AG09309 (cell line): ENCODE results near the gene MST1.

Experiments
- DNase-seq: peaks from one replicate; pipeline ENCODE4 v3.0.0-alpha.2; 2010; ENCODE audit warnings: low read depth
- H3K4me3 ChIP-seq: 2 replicates; pipeline ENCODE4 v1.5.1; 2011; ENCODE audit warnings: mild to moderate bottlenecking, low read depth, low read length, moderate library complexity; ENCODE audit not compliant: control insufficient read depth
- TF ChIP-seq, protein P1 (sequence below): IDR thresholded peaks from 2 replicates; pipeline ENCODE4 v1.5.1; 2011; ENCODE audit warnings: mild to moderate bottlenecking, low read depth, low read length, inconsistent platforms; ENCODE audit not compliant: insufficient read depth, control insufficient read depth; ENCODE audit errors: missing control alignments

Gene MST1

DNA sequence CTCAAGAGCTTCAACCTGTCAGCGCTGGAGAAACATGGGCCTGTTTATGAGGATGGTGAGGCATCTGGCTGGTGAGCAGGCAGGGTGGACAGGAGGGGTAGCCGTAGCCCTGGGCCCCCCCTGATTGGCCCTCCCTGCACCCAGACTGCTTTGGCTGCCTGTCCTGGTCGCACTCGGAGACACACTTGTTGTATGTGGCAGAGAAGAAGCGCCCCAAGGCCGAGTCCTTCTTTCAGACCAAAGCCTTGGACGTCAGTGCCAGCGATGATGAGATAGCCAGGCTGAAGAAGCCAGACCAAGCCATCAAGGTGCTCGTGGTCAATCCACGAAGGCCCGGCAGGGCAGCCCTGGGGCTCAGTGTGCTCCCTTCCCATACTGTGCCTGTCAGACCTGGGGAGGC, 13.4 kb downstream of the MST1 start:
- TF ChIP-seq, protein P1, sequence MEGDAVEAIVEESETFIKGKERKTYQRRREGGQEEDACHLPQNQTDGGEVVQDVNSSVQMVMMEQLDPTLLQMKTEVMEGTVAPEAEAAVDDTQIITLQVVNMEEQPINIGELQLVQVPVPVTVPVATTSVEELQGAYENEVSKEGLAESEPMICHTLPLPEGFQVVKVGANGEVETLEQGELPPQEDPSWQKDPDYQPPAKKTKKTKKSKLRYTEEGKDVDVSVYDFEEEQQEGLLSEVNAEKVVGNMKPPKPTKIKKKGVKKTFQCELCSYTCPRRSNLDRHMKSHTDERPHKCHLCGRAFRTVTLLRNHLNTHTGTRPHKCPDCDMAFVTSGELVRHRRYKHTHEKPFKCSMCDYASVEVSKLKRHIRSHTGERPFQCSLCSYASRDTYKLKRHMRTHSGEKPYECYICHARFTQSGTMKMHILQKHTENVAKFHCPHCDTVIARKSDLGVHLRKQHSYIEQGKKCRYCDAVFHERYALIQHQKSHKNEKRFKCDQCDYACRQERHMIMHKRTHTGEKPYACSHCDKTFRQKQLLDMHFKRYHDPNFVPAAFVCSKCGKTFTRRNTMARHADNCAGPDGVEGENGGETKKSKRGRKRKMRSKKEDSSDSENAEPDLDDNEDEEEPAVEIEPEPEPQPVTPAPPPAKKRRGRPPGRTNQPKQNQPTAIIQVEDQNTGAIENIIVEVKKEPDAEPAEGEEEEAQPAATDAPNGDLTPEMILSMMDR: no peak
- DNase-seq: no peak
- no peak overlapping the region for H3K4me3 ChIP-seq

DNA sequence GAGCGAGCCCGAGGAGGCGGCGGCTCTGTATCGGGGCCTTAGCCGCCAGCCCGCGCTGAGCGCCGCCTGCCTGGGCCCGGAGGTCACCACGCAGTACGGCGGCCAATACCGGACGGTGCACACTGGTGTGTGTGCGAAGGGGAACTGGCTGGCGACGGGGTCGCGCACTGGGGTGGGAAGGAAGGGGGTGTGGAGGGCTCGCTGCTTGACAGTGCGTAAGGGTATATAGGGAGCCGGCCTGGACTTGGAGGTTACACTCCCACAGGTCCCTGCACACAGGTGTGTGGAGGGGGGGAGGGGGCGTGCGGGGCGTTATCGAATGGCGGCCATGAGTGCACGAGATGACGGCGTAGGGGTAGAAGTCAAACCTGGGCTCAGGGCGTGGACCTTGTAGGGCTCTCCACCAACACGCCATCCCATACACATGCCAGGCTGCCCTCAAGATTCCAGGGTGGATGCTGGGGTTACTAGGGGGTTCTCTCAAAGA, 14.7 kb downstream of the MST1 start:
- TF ChIP-seq, protein P1: no peak
- peak overlapping the region; percentile 83 for H3K4me3 ChIP-seq
- DNase-seq: no peak

DNA sequence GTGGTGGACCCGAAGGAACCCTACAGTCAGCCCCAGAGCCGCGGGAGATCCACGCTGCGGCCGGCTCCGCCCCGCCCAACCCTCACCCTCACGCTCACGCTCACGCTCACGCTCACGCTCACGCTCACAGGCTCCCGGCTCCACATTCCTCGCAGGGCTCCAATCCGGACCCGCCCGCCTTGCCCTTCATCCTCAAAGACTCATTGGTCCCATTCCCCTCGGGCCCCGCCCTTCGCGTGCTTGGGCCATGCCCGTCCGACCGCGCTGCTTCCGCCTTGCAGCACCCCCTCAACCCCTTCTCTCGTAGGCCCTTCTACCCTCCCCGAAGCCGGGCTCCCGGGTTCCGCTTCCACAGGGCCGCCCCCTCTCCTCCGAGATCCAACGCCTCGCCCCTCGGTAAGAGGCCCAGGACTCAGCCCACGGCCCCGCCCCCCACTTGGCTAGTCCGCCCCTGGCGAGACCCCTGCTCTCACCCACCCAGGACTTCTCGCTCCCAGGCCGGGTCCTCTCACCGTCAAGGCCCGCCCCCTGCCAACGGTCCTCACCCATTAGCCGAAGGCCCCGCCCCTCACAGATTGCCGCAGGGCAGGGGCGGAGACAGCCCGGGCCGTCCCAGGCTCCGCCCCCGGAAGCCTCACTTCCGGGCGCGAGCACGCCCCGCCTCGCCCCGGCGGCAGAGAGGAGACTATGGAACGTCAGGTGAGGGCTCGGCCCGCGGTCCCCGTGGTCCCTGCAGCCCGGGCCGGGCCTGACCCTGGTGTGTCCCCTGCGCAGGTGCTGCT, 15.4 kb downstream of the MST1 start, which contains the start of gene APEH:
Gene APEH, plus strand, starts transcription at position 637 of the 782 bp plus-strand sequence. Its CDS starts 51 bp downstream, at position 688.
- H3K4me3 ChIP-seq: peak within 1 kb of the TSS; percentile 83
- DNase-seq: peak; percentile 87
- TF ChIP-seq, protein P1: no peak

DNA sequence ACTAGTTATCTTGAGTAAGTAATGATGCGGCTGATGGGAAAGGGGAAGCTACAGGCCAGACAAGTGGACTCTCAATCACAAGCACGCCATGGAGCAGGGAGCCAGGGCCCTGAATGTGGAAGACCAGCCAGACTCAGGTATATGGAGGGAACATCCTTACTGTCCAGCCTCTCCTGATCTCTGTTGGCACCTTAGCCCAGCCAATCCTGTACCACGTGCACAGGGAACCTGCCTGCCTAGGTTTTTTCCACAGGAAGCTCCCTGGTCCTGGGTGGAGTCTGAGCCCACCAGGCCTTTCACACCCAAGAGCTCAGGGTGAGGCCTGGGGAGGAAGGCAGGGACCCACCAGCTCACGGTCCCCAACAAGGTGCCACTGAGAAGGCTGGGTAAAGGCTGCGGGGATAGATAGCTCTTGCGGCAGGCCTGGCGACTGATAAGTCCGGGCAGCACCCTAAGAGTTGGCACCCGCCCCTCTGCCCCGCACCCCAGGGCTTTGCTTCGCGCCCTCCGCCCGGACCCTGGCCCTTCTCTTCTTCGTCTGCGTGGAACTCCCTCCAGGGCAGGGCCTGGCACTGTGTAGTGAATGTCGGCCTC, 16.1 kb downstream of the MST1 start:
- TF ChIP-seq, protein P1: no peak
- no peak for DNase-seq
- H3K4me3 ChIP-seq: peak overlapping the region; percentile 83

DNA sequence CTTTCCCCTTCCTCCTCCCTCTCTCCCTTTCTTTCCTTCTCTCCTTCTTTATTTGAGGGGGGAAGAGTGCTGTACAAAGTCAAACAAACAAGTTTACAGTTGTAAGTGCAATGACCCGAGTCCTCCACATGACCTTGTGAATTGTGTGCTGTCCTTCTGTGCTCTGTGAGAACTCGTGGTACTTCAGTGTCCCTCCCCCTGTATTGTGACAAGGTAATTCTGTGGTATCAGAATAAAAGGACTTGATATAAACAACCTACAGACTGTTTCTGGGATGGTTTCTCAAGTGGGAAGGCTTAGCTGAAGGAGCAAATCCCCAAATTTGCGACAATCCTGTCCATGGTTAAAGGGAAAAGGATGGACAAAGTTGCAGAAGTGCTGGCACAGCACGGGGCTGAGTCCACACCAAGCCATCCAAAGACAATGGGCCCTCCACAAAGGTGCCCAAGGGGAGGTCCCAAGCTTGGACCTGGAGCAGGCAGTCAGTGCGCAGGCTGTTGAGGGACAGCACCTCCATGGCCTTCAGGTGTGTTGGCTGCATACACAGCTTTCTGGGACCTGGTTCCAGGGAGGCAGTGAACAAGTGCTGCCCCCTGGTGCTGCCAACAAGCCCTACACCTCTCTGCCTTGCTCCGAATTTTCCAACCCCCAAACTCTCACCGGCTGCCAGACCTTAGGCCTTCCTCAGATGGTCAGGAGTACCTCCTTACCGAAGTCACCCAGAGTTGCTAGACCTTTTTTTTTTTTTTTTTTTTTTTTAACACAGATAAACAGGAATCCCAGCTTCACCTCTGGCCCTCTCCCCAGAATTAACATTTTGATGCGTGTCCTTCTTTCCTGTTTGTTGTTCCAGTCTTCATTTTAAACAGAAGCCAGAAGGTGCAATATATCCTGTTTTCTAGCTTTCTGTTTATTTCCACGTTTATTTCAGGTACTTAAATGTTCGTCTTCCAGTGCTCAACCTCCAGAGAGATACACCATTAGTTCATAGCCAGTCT, 17.7 kb downstream of the MST1 start:
- no peak overlapping the region for H3K4me3 ChIP-seq
- TF ChIP-seq, protein P1: peak; percentile 95
- DNase-seq: no peak

DNA sequence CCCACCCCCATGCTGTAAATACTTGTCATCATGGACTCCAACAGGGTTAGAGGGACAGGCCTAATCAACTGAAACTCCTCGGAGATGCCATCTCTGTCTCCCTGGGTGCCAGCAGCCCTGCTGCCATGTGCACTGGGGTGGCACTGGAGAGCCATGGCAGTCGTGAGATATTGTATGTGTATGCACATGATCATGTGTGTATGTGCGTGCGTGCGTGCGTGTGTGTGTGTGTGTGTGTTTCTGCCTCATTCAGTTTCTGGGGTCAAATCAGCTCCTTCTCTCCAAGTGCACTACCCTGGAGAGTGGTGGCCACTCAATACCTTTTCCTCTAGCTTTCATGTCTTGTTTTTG, 18.4 kb downstream of the MST1 start:
- no peak for DNase-seq
- TF ChIP-seq, protein P1: no peak
- H3K4me3 ChIP-seq: no peak overlapping the region
